CD4-positive, alpha-beta T cell treated with Interleukin-6 at 100 ng/mL for 8 hours (primary cell): ENCODE data around the gene SYP.
"Not testable (repeated sequence)": the region's sequence is repeated elsewhere in the genome, so short reads cannot be mapped to it uniquely, and the experiment has no call there.

Experiments
- DNase-seq: peaks from one replicate; pipeline ENCODE4 v3.0.0-alpha.2; 2020; ENCODE audit warnings: mixed read lengths, low spot score

SYP gene

GRCh38 chrX:49166914-49167739, 32.9 kb downstream of the SYP start:
- DNase-seq = peak; percentile 58

DNA sequence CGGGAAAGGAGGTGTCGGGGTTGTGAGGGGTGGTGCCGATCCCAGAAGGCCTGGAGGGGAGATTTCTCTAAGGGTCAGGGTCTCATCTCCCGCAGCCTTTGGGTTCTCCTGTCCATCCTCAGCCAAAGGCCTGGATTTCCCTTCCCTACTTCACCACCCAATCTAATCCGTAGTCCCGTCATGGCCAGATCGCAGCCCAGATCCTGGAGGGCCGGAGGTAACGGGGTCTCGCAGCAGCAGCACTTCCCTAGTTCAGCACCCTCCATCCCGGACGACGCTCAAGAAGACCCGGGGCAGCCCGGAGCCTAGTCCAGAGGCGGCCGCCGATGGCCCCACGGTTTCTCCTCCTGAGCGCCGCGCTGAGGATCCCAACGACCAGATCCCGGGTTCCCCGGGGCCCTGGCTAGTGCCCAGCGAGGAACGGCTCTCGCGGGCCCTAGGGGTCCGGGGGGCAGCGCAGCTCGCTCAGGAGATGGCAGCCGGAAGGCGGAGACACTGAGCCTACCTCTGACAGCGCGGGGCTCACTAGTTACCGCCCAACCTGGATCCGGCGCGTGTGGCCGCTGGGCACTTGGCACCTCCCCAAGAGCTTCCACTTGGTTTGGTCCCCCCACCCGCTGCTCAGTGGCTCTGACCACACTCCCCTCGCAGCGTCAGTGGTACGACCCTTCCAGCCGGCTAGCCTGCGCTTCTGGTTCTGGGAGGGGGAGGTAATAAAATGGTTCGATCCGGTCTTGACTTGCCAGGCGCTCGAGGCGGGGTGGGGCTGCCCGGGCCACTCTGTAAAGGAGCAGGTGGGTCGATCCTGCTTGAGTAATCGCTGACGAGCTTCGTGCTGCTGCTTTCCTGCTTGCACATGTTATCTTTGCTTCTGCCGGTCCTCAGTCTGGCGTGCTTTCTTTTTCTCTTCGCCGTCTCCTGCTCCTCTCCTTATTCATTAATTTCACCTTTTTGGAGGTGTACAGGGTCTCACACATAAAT, 33.8 kb downstream of the SYP start:
- peak; percentile 62 for DNase-seq

GRCh38 chrX:49164589-49165360, 35.2 kb downstream of the SYP start:
- no peak for DNase-seq

DNA sequence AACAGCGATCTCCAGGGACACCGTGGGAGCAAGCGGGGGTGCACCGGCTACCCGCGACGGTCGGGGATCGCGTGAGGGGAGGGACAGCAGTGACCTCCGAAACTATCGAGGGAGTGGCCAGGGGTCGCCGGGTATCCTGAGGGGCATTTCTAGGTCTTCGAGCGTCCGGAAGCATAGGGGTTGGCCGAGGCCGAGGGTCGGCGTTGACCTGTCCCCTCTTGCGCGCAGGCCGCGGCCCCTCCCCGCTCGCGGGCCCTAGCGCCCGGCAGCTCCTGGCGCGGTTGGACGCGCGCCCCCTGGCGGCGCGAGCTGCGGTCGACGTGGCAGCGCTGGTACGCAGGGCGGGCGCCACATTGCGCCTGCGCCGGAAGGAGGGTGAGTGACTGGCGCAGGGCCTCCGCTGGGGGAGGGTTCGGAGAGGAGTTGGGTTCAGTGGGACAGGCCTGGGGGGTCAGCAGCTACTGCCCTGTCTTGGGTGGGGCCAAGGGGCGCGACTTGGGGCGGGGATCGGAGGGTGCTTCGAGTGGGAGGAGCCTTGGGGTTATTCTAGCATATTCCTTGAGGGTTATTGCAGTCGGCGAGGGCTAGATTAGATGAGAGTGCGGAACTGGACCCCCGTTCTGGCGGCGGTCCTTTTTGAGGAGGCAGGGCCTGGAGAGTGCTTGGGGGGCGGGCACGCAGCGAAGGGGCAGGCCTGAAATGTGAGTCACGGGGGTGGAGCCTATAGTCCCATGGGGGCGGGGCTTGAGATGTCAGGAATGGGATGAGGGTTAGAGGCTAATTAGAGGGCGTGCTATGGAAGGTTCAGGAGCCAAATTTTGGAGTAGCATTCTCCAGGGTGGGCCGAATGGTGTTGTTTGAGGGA, 36.2 kb downstream of the SYP start:
- peak; percentile 82 for DNase-seq

DNA sequence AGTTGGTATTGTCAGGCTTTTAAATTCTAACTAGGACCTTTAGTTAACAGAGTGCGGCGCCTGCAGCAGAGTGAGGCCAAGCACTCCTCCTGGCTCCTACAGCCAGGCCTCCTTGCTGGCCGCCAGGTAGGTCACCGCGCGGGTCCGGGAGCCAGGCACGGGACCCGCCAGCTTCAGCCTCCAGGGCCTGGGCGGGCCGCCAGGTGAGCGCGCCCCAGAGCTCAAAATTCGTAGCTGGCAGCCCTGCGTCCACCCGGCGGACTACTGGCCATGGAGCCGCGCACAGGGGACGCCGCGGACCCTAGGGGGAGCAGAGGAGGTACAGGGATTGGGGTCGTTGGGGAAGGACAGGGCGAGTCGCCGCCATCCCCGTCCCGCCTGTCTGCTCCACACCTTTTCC, 37.4 kb downstream of the SYP start, which contains the start of gene MAGIX:
Gene MAGIX, plus strand, starts transcription at position 139 of the 400 bp plus-strand sequence. Its CDS starts 132 bp downstream, at position 271.
- DNase-seq = no peak

GRCh38 chrX:49161632-49162031, 38.4 kb downstream of the SYP start:
- DNase-seq = no peak

- DNase-seq = no peak
Measured at GRCh38 chrX:49160908-49161307, 39.1 kb downstream of the SYP start.

GRCh38 chrX:49157194-49157593, 42.8 kb downstream of the SYP start:
- no peak for DNase-seq

GRCh38 chrX:49155900-49156837, 43.8 kb downstream of the SYP start:
- DNase-seq = peak; percentile 85

GRCh38 chrX:49155243-49155899, 44.6 kb downstream of the SYP start:
- DNase-seq = peak; percentile 48

DNA sequence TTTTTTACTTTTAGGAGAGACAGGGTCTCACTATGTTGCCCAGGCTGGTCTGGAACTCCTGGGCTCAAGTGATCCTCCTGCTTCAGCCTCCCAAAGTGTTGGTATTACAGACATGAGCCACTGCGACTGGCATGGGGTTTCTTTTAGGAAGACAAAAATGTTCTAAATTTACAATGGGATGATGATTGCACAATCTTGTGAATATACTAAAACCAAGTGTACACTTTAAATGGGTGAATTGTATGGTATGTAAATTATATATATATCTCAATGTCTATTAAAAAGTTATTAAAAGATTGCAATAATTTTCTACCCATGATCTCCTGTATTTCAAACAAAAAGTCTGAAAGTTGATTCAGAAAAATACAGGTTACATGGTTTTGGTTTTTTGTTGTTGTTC, 46.5 kb downstream of the SYP start:
- no peak for DNase-seq

GRCh38 chrX:49149291-49149690, 50.7 kb downstream of the SYP start:
- not testable (repeated sequence) for DNase-seq

DNA sequence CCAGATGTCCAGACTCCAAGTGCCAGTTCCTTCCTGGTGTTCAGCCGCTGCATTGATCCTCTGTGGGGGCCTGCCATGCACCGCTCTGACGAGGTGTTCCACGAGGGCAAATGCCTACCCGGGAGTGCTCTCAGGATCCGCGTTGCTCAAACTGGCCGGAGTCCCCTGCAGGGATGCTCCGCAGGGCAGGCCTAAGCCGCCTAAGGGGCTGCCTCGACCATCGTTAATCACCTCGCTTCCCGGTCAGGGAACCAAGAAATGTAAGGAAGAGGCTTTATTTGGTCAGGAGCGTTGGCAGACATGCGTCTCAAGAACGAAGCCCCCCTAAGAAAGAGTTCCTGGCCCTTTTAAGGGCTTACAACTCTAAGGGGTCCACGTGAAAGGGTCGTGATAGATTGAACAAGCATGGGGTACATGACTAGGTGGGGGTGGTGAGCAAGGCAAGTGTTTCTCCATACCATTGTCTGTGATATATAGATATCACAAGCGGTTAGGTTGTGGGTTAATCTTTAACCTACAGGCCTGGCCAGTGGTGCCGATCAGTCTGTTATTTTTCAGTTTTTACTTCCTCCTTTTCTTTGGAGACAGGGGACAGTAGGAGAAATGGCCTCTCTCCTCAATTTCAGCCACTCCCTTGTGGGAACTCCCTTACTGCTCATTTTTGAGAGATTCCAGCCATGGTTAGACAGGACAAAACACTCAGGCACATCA, 51.4 kb downstream of the SYP start:
- DNase-seq = not testable (repeated sequence)

GRCh38 chrX:49147936-49148335, 52.1 kb downstream of the SYP start:
- no peak for DNase-seq

- DNase-seq = no peak
Measured at GRCh38 chrX:49147282-49147681, 52.7 kb downstream of the SYP start.

DNA sequence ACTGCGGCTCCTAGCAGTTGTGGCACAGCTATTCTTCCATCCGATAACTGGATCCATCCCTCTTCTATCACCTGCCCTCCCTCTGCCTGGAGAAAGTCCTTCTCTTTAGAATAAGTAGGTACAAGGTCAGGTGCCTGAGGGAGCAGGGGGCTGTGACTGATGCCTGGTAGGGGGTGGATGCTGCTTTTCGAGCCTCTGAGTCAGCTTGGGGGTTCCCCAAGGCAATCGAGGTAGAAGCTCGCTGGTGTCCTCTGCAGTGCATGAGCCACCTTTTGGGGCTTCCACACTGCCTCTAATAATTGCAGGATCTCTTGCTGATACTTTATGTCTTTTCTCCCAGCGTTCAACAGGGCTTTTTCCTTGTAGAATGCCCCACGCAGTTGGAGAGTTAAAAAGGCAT, 56.8 kb downstream of the SYP start:
- not testable (repeated sequence) for DNase-seq

GRCh38 chrX:49142264-49142663, 57.7 kb downstream of the SYP start:
- DNase-seq = not testable (repeated sequence)

DNA sequence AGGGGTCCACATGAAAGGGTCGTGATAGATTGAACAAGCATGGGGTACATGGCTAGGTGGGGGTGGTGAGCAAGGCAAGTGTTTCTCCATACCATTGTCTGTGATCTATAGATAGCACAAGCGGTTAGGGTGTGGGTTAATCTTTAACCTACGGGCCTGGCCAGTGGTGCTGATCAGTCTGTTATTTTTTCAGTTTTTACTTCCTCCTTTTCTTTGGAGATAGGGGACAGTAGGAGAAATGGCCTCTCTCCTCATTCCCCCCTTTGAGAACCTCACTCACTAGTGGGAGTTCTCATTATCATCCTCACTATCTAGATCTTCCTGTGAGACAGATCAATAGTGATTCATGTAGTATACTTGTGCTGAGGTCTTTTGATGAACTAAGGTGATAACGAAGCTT, 60.3 kb downstream of the SYP start:
- DNase-seq = no peak
